ENCODE measurements around the gene OGFR. TPM values are rescaled to one million over a fixed set of nuclear protein-coding genes. Genes with fewer than 3 reads are reported as not detected.

OGFR gene
- total RNA-seq, 2 experiments from 2014 or later: 23.7 to 24.6 TPM

DNA sequence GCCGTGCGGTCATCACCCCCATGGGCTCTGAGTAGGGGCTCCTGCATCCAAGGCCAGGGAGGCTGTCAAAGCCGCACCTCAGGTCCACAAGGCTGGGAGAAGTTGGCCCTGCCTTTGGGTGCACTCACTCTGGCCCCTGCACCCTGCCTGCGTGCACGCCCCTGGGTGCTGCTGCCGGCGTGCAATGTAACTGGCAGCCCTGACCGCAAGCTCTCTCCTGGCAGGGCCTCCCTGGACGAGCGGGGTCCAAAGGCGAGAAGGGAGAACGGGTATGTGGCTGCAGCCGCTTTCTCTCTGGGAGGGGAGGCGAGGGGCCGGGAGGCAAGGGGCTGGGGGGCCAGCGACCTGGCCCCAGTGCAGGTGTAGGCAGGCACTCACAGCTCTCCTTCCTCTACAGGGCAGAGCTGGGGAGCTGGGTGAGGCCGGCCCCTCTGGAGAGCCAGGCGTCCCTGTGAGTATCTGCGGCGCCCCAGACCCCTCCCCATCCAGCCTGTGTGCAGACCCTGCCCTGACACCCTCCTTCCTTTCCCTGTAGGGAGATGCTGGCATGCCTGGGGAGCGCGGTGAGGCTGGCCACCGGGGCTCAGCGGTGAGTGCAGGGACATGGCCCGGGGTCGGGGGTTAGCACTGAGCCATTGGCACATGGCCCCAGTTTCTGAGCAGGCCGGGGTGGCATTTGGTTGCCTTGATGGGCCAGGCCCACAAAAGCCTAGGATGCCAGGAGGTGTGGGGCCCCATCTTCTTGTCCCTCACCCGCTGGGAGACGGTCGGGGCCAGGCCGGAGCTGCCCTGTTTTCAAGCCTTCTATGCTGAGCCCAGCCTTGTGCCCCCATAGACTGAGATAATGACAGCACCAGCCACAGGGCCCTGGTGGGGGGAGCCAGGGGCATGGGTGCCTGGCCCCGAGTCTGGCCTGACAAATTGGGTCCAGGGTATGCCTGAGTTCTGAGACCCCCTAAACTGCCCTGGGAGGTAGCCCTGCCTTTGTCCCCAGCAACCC, 24.9 kb downstream of the OGFR start:
- no peak overlapping the region for H3K27ac Mint-ChIP-seq
- H3K9me3 Mint-ChIP-seq: no peaks in the 10 kb centered on the region
- DNase-seq: no peak
- intact Hi-C loops (cut with micrococcal nuclease): no loop called here
- no peaks in the 10 kb centered on the region for H3K4me1 Mint-ChIP-seq (ENCODE audit: low read depth)
- H3K36me3 Mint-ChIP-seq (ENCODE audit: low read depth): no peaks in the 10 kb centered on the region
- no peak overlapping the region for H3K4me3 Mint-ChIP-seq
- CTCF ChIA-PET: no interaction called here
- H3K27me3 Mint-ChIP-seq (ENCODE audit: low read depth): no peaks in the 10 kb centered on the region

DNA sequence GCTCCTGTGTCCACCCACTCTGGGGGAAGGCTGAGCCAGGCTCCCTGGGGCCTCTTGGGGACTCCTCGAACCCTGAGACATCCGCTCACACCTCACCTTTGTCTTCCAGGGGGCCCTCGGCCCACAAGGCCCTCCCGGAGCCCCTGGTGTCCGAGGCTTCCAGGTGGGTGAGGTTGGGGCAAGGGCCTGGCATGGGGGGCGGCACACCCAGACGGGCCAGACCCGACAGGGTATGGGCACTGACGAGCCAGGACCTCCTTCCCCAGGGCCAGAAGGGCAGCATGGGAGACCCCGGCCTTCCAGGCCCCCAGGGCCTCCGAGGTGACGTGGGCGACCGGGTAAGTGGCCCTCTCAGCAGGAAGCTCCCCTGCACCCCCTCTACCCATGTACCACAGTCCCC, 25.6 kb downstream of the OGFR start:
- H3K27ac Mint-ChIP-seq: no peak overlapping the region

DNA sequence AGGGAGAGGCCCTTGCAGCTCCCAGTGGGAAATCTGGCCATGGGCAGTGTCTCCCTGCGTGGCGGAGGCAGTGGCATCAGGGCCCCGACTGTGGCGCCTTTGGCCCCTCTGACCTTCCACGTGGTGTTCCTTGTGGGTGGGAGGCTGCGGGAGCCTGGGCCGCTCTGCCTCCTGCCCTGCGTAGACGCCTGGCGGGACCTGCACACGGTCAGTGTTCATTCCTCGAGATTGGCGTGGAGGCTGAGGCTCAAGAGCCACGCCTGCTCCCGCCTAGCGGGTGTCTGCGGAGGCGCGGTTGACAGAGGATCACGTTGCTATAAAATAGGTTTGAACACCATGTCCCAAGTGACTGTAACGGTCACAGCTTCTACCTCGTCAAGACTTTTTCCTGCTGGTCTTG, 26.2 kb downstream of the OGFR start:
- H3K9me3 Mint-ChIP-seq: no peaks in the 10 kb centered on the region
- H3K4me1 Mint-ChIP-seq (ENCODE audit: low read depth): no peaks in the 10 kb centered on the region
- intact Hi-C loops (cut with micrococcal nuclease): no loop called here
- DNase-seq: no peak
- H3K36me3 Mint-ChIP-seq (ENCODE audit: low read depth): no peaks in the 10 kb centered on the region
- no peaks in the 10 kb centered on the region for H3K27me3 Mint-ChIP-seq (ENCODE audit: low read depth)
- CTCF ChIA-PET: no interaction called here
- H3K4me3 Mint-ChIP-seq: no peak overlapping the region
- H3K27ac Mint-ChIP-seq: no peak overlapping the region

More for the DNA sequence above, 25.6 kb downstream of the OGFR start:
- intact Hi-C loops (cut with micrococcal nuclease): no loop called here
- no peak overlapping the region for H3K4me3 Mint-ChIP-seq
- H3K4me1 Mint-ChIP-seq (ENCODE audit: low read depth): no peaks in the 10 kb centered on the region
- no peaks in the 10 kb centered on the region for H3K36me3 Mint-ChIP-seq (ENCODE audit: low read depth)
- H3K9me3 Mint-ChIP-seq: no peaks in the 10 kb centered on the region
- no peaks in the 10 kb centered on the region for H3K27me3 Mint-ChIP-seq (ENCODE audit: low read depth)
- DNase-seq: no peak
- CTCF ChIA-PET: no interaction called here

DNA sequence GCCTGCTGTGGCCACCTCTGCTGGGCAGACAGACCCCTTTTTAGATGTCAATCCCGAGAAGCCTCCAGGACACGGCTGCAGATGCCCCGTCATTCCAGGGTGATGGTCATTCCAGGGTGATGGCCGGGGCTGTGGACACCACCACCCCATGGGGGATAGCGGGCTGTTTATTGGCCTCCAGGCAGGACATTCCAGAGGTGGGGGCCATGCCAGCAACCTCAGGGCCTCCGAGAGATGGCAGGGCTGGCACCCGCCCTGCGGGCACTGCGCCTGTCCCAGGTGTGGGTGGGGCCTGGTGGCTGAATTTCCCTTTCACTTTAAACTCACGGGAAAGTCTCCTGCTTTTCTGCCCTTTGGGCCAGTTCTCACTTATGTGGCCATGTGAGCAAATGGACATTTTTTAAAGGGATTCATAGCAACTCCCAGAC, 26.7 kb downstream of the OGFR start:
- DNase-seq: no peak
- H3K27me3 Mint-ChIP-seq (ENCODE audit: low read depth): no peaks in the 10 kb centered on the region
- H3K27ac Mint-ChIP-seq: no peak overlapping the region
- no peak overlapping the region for H3K4me3 Mint-ChIP-seq
- intact Hi-C loops (cut with micrococcal nuclease): no loop called here
- H3K9me3 Mint-ChIP-seq: no peaks in the 10 kb centered on the region
- CTCF ChIA-PET: interaction anchor here (0.6 to 1.2 kb wide), 2 partner anchors 9 to 382 kb away, joined by 3 to 4 read pairs; no protein-coding TSS in a partner anchor
- no peaks in the 10 kb centered on the region for H3K4me1 Mint-ChIP-seq (ENCODE audit: low read depth)
- H3K36me3 Mint-ChIP-seq (ENCODE audit: low read depth): no peaks in the 10 kb centered on the region

DNA sequence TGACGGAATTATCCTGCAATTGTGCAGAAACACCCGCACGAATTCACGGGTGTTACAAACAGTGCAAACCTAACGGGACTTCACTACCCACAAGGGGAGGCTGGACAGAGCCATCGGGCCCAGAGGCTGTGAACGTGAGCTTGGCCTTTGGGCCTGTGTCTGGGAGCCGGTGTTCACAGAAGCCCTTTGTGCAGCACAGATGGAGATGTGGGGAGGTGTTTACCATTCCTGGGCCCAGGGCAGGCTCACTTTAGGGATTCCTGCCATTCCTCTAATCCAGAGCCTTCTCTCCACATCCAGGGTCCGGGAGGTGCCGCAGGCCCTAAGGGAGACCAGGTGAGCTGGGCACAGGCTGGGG, 27.2 kb downstream of the OGFR start:
- CTCF ChIA-PET: interaction anchor here (0.6 to 1.2 kb wide), 2 partner anchors 9 to 382 kb away, joined by 3 to 4 read pairs; no protein-coding TSS in a partner anchor
- Mint-ChIP-seq H3K4me3 (no peak overlapping the region), H3K36me3 (ENCODE audit: low read depth) (no peaks in the 10 kb centered on the region), H3K27me3 (ENCODE audit: low read depth) (no peaks in the 10 kb centered on the region), H3K4me1 (ENCODE audit: low read depth) (no peaks in the 10 kb centered on the region), H3K9me3 (no peaks in the 10 kb centered on the region), H3K27ac (no peak overlapping the region)
- DNase-seq: no peak
- intact Hi-C loops (cut with micrococcal nuclease): no loop called here

DNA sequence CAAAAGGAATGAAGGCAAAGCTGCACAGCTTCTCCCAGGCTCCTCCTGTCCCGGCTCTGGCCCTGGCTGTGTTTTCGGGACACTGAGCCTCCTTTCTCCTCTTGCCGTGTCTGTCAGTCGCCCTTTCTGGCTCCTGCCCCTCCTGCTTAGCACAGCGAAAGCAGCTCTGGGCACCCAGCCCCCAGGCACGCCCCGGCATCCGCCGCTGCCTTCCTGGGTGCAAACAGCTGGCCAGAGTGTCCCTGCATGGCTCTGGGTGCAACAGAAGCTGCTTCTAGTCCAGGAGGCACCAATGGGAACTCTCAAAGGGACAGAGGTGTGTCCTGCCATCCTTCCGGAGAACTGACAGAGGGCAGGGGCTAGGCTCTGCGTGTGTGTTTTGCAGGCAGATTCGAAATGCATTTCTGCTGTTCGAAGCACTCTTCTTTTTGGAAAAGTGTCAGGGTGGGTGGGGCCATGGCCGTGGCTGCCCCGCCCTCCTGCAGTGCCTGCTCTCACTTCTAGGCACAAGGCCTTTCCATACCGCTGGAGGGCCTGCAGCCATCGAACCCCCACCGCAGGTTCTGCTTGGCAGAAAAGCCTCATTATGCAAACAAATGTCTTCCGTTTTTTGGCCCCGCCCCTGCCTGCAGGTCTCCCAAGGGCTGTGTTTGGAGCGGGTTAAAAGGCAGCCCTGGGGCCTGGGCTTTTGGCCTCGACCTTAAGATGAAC, 27.7 kb downstream of the OGFR start:
- no peaks in the 10 kb centered on the region for H3K36me3 Mint-ChIP-seq (ENCODE audit: low read depth)
- H3K27ac Mint-ChIP-seq: no peak overlapping the region
- no peak for DNase-seq
- H3K27me3 Mint-ChIP-seq (ENCODE audit: low read depth): no peaks in the 10 kb centered on the region
- CTCF ChIA-PET: interaction anchor here (0.6 to 1.2 kb wide), 3 partner anchors 10 to 381 kb away, joined by 3 to 4 read pairs (median 3); no protein-coding TSS in a partner anchor
- intact Hi-C loops (cut with micrococcal nuclease): no loop called here
- H3K9me3 Mint-ChIP-seq: no peaks in the 10 kb centered on the region
- no peak overlapping the region for H3K4me3 Mint-ChIP-seq
- H3K4me1 Mint-ChIP-seq (ENCODE audit: low read depth): no peaks in the 10 kb centered on the region

DNA sequence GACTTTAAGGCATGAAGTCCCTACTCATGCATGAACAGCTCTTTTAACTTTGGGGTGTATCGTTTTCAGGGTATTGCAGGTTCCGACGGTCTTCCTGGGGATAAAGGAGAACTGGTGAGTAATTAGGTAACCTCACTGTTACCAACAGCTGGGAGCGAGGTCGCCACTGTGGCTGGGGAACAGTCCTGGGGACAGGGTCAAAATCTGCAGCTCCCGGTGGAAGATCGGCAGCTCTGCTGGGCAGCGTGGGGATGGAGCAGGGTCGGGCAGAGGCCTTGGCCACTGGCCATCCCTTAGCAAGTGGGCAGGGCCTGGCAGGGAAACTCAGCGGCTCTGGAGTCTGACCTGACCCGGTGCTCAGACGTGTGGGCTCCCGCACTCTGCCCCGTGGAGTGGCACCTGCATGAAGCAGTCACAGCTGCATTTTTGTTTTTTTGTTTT, 28.3 kb downstream of the OGFR start:
- no peaks in the 10 kb centered on the region for H3K9me3 Mint-ChIP-seq
- H3K4me3 Mint-ChIP-seq: no peak overlapping the region
- H3K36me3 Mint-ChIP-seq (ENCODE audit: low read depth): no peaks in the 10 kb centered on the region
- intact Hi-C loops (cut with micrococcal nuclease): no loop called here
- H3K27me3 Mint-ChIP-seq (ENCODE audit: low read depth): no peaks in the 10 kb centered on the region
- CTCF ChIA-PET: interaction anchor here (0.7 to 1.2 kb wide), 2 partner anchors 12 to 27 kb away, joined by 3 to 4 read pairs; no protein-coding TSS in a partner anchor
- no peak overlapping the region for H3K27ac Mint-ChIP-seq
- no peaks in the 10 kb centered on the region for H3K4me1 Mint-ChIP-seq (ENCODE audit: low read depth)
- DNase-seq: no peak

DNA sequence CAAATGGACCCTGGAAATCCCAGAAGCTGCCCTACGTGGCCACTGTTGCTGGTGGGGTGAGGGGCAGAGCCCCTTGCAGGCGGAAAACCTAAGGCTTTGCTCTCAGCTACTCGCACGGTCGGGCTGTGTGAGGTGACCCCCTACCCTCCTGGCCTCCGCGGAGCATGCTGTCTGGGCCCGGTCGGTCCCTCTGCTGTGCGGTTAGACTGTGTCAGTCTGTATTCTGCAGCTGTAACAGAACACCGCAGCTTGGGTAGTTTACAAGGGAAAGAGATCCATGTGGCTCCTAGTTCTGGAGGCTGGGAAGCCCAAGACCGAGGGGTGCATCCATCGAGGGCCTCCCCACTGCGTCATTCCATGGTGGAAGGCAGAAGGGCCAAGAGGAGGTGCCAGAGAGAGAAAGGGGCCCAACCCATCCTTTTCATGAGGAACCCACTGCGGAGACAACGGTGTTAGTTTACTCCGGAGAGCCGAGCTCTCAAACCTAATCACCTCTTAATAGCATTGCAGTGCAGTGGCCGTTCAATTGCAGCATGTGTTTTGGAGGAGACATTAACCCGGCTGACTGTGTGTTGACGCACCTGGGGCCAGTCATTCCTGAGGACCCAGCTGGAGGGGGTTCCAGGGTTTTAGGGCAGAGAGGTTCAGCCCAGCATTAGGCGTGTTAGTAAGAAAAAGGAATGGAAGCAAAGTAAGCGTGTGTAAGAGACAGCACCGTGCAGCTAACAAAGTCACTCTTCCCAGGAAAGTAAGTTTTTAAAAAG, 30.5 kb downstream of the OGFR start:
- Mint-ChIP-seq H3K4me3 (no peak overlapping the region), H3K36me3 (ENCODE audit: low read depth) (no peaks in the 10 kb centered on the region), H3K4me1 (ENCODE audit: low read depth) (no peaks in the 10 kb centered on the region), H3K9me3 (no peaks in the 10 kb centered on the region), H3K27me3 (ENCODE audit: low read depth) (no peaks in the 10 kb centered on the region), H3K27ac (no peak overlapping the region)
- DNase-seq: no peak
- CTCF ChIA-PET: interaction anchor here (1.3 to 1.5 kb wide), 2 partner anchors 11 to 12 kb away, joined by 3 to 5 read pairs; no protein-coding TSS in a partner anchor
- intact Hi-C loops (cut with micrococcal nuclease): no loop called here

DNA sequence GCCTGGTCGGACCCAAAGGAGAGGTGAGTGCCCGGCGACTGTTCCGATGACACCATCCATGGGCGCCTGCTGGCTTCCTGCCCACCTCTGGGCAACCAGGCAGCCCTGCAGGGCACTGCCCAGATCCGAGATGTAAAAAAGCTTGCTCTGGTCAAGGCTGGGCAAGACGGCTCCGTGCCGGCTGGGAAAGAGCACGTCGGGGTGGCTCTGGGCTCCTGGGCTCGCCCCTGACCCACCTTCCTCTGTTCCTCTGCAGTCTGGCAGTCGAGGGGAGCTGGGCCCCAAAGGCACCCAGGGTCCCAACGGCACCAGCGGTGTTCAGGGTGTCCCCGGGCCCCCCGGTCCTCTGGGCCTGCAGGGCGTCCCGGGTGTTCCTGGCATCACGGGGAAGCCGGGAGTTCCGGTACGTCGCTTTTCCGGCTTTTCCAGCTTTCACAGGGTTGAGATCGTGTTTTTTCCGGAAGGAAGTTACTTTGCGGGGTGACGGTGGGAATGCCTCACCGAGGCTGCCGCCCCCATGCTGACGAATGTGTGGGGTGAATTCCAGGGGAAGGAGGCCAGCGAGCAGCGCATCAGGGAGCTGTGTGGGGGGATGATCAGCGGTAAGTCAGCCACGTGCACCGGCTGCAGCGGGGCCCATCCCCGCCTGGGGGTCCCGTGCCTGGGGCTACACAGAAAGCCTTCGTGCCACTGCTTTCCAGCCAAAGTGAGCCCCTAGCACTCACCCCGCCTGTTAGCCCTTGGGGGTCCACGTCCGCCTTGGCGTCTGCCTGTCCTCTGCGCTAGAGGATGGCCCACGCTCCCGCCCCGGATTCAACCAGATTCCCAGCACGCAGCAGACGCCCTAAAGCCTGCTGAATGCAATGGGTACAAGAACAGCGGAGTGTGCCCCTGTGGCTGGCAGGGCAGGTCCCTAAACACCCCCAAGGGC, 31.6 kb downstream of the OGFR start:
- Mint-ChIP-seq H3K27me3 (ENCODE audit: low read depth) (no peaks in the 10 kb centered on the region), H3K36me3 (ENCODE audit: low read depth) (no peaks in the 10 kb centered on the region), H3K9me3 (no peaks in the 10 kb centered on the region), H3K27ac (no peak overlapping the region), H3K4me3 (no peak overlapping the region), H3K4me1 (ENCODE audit: low read depth) (no peaks in the 10 kb centered on the region)
- no peak for DNase-seq
- CTCF ChIA-PET: interaction anchor here (1.5 kb wide), 1 partner anchor 13 kb away, joined by 5 read pairs; no protein-coding TSS in a partner anchor
- intact Hi-C loops (cut with micrococcal nuclease): no loop called here

DNA sequence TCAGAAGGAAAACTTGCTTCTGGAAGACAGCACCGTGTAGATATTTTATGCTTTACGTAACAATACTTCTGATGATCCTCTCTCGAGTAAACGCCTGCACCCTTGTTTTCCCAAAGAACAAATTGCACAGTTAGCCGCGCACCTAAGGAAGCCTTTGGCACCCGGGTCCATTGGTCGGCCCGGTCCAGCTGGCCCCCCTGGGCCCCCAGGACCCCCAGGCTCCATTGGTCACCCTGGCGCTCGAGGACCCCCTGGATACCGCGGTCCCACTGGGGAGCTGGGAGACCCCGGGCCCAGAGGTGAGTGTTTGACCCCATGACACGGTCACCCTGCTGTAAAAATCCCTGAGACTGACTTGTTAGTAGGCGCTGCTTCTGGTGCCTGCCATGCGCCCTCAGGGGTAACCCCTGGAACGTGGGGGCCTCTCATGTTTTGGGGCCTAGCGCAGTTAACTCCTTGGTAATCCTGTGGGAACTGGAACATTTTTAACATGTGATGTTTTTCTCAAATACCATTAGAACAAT, 32.4 kb downstream of the OGFR start:
- intact Hi-C loops (cut with micrococcal nuclease): no loop called here
- DNase-seq: no peak
- CTCF ChIA-PET: no interaction called here
- Mint-ChIP-seq H3K4me1 (ENCODE audit: low read depth) (no peaks in the 10 kb centered on the region), H3K9me3 (no peaks in the 10 kb centered on the region), H3K27ac (no peak overlapping the region), H3K27me3 (ENCODE audit: low read depth) (no peaks in the 10 kb centered on the region), H3K4me3 (no peak overlapping the region), H3K36me3 (ENCODE audit: low read depth) (no peaks in the 10 kb centered on the region)

DNA sequence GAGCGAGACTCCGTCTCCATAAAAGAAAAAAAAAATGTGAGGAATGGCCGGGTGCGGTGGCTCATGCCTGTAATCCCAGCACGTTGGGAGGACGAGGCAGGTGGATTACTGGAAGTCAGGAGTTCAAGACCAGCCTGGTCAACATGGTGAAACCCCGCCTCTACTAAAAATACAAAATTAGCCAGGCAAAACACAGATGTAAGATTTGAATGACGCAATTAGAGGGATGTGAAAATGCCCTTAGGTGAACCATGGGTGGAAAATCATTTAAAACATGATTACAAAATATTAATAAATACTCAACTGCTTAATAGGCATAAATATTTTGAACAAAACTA, 33.1 kb downstream of the OGFR start:
- Mint-ChIP-seq H3K9me3 (no peaks in the 10 kb centered on the region), H3K4me3 (no peak overlapping the region), H3K27me3 (ENCODE audit: low read depth) (no peaks in the 10 kb centered on the region), H3K4me1 (ENCODE audit: low read depth) (no peaks in the 10 kb centered on the region), H3K36me3 (ENCODE audit: low read depth) (no peaks in the 10 kb centered on the region), H3K27ac (no peak overlapping the region)
- intact Hi-C loops (cut with micrococcal nuclease): no loop called here
- no peak for DNase-seq
- CTCF ChIA-PET: no interaction called here
